Thyroid gland (tissue), 4 donors: ENCODE measurements around the gene SLC36A3. TPM values are rescaled to one million over a fixed set of nuclear protein-coding genes. Genes with fewer than 3 reads are reported as not detected.

Experiments used
- DNase-seq, 2 donors: peaks; one replicate each; pipeline ENCODE4 v3.0.0-alpha.2; 2019
- H3K27ac ChIP-seq, 3 donors: fragments of 200-600 bp; sonication (generic); 1 replicate in 2 of 3; 2 replicates in 1 of 3; pipeline ENCODE4 v1.5.1; 2016 to 2019; ENCODE audit warnings: mild to moderate bottlenecking in 1 of 3, moderate library complexity in 1 of 3
- H3K27me3 ChIP-seq: fragments of 200-600 bp; sonication (generic); one replicate; pipeline ENCODE4 v1.5.1; 2019
- H3K36me3 ChIP-seq, 2 donors: fragments of 200-600 bp; sonication (generic); one replicate each; pipeline ENCODE4 v1.5.1; 2016 to 2019
- H3K4me1 ChIP-seq, 2 donors: fragments of 200-600 bp; sonication (generic); one replicate each; pipeline ENCODE4 v1.5.1; 2017 to 2019
- H3K4me3 ChIP-seq, 3 donors: fragments of 200-600 bp; sonication (generic); replicated peaks in 1 of 3; 1 replicate in 2 of 3; 2 replicates in 1 of 3; pipeline ENCODE4 v1.5.1; 2016; ENCODE audit warnings: mild to moderate bottlenecking in 1 of 3
- H3K9me3 ChIP-seq: fragments of 200-600 bp; sonication (generic); one replicate; pipeline ENCODE4 v1.5.1; 2017
- POLR2A ChIP-seq, 2 donors: fragments of 450-650 bp; IDR thresholded peaks; one replicate each; pipeline ENCODE4 v1.6.1; 2017; ENCODE audit warnings: antibody characterized with exemption in 2 of 2, mild to moderate bottlenecking in 2 of 2, moderate library complexity in 1 of 2
- WGBS, 2 donors: methylation state at CpG; one replicate each; pipeline ENCODE4 v1.1.5; 2017; 5-methylcytosine and 5-hydroxymethylcytosine counted together
- intact Hi-C: fragments of 100-400 bp; cut with DNase I; formaldehyde crosslinking; loops from one replicate; pipeline ENCODE4 v1.15.1; 2023
- total RNA-seq, 4 donors: library from RNA; depleted of rRNA; stranded (reverse); fragments of >200 nt; gene quantifications; one replicate each; pipeline ENCODE4 v1.2.3, GENCODE V29; 2016
- TF ChIP-seq, protein P1 (sequence below), 6 experiments: fragments of 200-600 bp in 3 of 6; fragments of 450-650 bp in 3 of 6; sonication (generic) in 3 of 6; IDR thresholded peaks; one replicate each; pipeline ENCODE4 v1.5.1; 2016 to 2019; ENCODE audit warnings: antibody characterized with exemption in 6 of 6, mild to moderate bottlenecking in 2 of 6, inconsistent platforms in 1 of 6, moderate library complexity in 1 of 6

SLC36A3 gene
- total RNA-seq, 4 donors from 2014 or later = not detected

DNA sequence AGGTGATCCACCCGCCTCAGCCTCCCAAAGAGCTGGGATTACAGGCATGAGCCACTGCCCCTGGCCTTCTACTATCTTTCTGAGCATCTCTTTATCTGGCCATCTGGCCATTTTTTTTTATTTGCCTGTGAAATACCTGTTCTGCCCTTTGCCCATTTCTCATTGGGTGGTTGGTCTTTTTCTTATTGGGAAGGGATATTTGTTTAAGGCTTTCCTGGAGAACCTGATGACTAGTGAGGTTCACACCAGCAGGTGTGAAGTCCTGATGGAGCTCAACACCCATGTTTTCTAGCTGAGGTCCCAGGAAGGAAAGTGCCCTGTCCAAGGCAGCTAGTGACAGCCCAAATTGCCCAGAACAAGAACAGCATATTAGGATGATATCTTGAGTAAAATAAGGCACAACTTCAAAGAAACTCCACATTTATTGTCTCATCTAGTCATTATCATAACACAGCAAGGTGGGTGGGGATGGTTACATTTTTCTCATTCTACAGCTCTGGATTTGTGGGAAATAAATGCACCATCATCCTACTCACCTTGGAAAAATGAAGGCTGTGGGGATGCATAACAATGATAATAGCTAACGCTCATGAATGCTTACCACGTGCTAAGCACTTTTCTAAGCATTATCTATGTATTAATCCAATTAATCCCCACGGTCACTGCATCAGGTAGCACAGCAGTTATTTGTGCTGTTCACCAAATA is 20.3 kb downstream of the SLC36A3 start:
- H3K4me3 ChIP-seq = no peak overlapping the region
- no peak overlapping the region for H3K27ac ChIP-seq
- TF ChIP-seq, protein P1, sequence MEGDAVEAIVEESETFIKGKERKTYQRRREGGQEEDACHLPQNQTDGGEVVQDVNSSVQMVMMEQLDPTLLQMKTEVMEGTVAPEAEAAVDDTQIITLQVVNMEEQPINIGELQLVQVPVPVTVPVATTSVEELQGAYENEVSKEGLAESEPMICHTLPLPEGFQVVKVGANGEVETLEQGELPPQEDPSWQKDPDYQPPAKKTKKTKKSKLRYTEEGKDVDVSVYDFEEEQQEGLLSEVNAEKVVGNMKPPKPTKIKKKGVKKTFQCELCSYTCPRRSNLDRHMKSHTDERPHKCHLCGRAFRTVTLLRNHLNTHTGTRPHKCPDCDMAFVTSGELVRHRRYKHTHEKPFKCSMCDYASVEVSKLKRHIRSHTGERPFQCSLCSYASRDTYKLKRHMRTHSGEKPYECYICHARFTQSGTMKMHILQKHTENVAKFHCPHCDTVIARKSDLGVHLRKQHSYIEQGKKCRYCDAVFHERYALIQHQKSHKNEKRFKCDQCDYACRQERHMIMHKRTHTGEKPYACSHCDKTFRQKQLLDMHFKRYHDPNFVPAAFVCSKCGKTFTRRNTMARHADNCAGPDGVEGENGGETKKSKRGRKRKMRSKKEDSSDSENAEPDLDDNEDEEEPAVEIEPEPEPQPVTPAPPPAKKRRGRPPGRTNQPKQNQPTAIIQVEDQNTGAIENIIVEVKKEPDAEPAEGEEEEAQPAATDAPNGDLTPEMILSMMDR (IDR thresholded peaks at IDR 0.05) = no peak
- no peak for TF ChIP-seq POLR2A (IDR thresholded peaks at IDR 0.05)
- DNase-seq = no peak
- no peaks in the 10 kb centered on the region for H3K27me3 ChIP-seq
- peaks cover 0 to 3% of the 10 kb centered on the region in 2 donors for H3K4me1 ChIP-seq
- WGBS, 2 donors = 86 to 97% methylated on average over 4 of the region's 4 CpGs
- H3K9me3 ChIP-seq = no peaks in the 10 kb centered on the region
- H3K36me3 ChIP-seq = no peaks in the 10 kb centered on the region
- intact Hi-C loops = no loop called here

DNA sequence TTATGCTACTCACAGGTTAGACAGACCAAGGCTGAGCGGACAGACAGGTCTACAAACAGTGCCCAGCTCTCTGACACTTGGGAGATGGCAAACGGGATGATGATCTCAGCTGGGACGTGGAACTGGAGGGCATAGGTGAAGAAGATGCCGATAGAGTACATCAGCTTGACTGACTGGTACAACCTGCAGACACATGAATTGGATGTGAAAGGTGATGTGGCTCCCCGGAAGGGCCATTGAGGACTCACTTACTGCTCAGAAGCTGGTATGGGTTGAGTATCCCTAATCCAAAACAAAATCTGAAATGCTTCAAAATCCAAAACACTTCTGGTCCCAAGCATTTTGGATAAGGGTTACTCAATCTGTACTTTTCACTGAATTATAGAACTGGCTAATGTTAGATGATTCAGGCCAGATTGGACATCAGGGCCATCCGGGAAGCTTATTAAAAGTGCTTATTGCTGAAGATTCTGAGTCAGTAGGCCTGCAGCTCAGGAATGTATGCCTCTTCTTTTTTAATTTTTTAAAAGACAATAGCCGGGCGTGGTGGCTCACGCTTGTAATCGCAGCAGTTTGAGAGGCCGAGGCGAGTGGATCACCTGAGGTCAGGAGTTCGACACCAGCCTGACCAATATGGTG is 22.4 kb downstream of the SLC36A3 start:
- Histone ChIP-seq H3K27me3 (no peaks in the 10 kb centered on the region), H3K27ac (no peak overlapping the region), H3K4me1 (peaks cover 0 to 2% of the 10 kb centered on the region in 2 donors), H3K9me3 (no peaks in the 10 kb centered on the region), H3K4me3 (no peak overlapping the region), H3K36me3 (no peaks in the 10 kb centered on the region)
- no peak for DNase-seq
- 96% methylated on average over 13 of the region's 13 CpGs for WGBS, 2 donors
- no peak for TF ChIP-seq POLR2A (IDR thresholded peaks at IDR 0.05)
- TF ChIP-seq, protein P1 (IDR thresholded peaks at IDR 0.05) = no peak
- intact Hi-C loops = no loop called here

DNA sequence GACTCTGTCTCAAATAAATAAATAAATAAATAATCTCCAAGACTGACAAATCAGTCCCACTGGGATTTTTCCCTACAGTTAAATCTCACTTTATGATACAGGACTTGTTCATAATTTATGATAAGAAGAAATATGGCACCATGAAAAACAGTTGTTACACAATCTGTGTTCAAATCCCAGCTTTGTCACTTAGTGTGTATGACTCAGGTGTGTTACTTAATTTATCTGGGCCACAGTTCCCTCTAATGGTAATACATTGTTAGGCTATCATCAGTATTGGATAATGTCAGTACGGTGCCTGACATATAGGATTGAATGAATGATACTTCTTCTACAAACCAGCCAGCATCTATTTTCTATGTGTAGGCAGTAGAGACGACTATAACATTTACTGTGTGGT is 23.1 kb downstream of the SLC36A3 start:
- no peaks in the 10 kb centered on the region for H3K27me3 ChIP-seq
- H3K4me3 ChIP-seq = no peak overlapping the region
- H3K9me3 ChIP-seq = no peaks in the 10 kb centered on the region
- intact Hi-C loops = no loop called here
- H3K4me1 ChIP-seq = no peaks in the 10 kb centered on the region
- WGBS, 2 donors = 91 to 96% methylated on average over 2 of the region's 2 CpGs
- no peak overlapping the region for H3K27ac ChIP-seq
- no peak for TF ChIP-seq POLR2A (IDR thresholded peaks at IDR 0.05)
- TF ChIP-seq, protein P1 (IDR thresholded peaks at IDR 0.05) = no peak
- no peak for DNase-seq
- H3K36me3 ChIP-seq = no peaks in the 10 kb centered on the region

DNA sequence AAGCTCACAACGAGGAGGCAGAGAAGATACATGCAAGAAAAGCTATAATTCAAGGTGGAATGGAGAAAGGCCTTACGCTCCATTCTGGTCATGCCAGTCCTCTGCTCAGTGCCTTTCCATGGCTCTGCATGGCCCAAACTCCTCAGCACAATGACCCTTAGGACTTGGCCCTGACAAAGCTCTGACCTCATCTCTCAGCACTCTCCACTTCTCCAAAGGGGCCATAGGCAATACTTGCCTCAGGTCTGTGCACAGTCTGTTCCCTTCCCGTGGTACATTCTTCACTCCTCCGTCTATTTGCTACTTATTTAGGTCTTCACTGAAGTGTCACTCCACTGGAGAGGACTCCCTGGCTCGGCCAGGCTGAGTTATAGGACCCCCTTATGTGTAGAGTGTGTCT is 24.7 kb downstream of the SLC36A3 start:
- no peak for DNase-seq
- Histone ChIP-seq H3K36me3 (no peaks in the 10 kb centered on the region), H3K4me1 (no peaks in the 10 kb centered on the region), H3K4me3 (no peak overlapping the region), H3K27me3 (no peaks in the 10 kb centered on the region), H3K9me3 (no peaks in the 10 kb centered on the region), H3K27ac (no peak overlapping the region)
- intact Hi-C loops = no loop called here
- TF ChIP-seq, protein P1 (IDR thresholded peaks at IDR 0.05) = no peak
- no peak for TF ChIP-seq POLR2A (IDR thresholded peaks at IDR 0.05)
- WGBS, 2 donors = 64% methylated on average over 5 of the region's 5 CpGs

DNA sequence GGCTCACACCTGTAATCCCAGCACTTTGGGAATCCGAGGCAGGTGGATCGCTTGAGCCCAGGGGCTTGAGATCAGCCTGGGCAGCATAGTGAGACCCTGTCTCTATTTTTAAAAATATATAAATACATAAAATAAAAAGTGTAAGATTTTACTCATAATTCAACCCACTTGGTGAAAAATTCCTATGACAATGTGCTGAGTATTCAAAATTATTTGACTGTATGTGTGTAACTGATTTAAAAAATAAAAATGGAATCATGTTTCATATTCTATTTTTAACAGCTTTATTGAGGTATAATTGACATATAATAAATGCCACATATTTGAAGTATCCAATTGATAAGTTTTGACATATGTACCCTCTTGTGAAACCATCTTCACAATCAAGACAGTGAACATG is 27.8 kb downstream of the SLC36A3 start:
- no peak for DNase-seq
- WGBS, 2 donors = 94 to 98% methylated on average over 2 of the region's 2 CpGs
- H3K9me3 ChIP-seq = no peaks in the 10 kb centered on the region
- intact Hi-C loops = no loop called here
- H3K36me3 ChIP-seq = no peaks in the 10 kb centered on the region
- H3K27me3 ChIP-seq = no peaks in the 10 kb centered on the region
- no peaks in the 10 kb centered on the region for H3K4me1 ChIP-seq
- no peak overlapping the region for H3K4me3 ChIP-seq
- H3K27ac ChIP-seq = no peak overlapping the region
- no peak for TF ChIP-seq POLR2A (IDR thresholded peaks at IDR 0.05)
- TF ChIP-seq, protein P1 (IDR thresholded peaks at IDR 0.05) = no peak
